SK-N-SH treated with all-trans-retinoic acid at 6 μM for 48 hours (cell line): ENCODE measurements around the gene NAA15.

Experiments
- ATAC-seq: fragments of 200-7000 bp; cut with Tn5 transposase; 3 replicates; pipeline ENCODE4 v1.9.1; 2020; ENCODE audit warnings: mild to moderate bottlenecking, moderate library complexity
- ARNTL ChIP-seq: fragments of 450-650 bp; formaldehyde crosslinking; IDR thresholded peaks from 2 replicates; pipeline ENCODE4 v1.5.0; 2020; ENCODE audit warnings: low read depth, mild to moderate bottlenecking, moderate library complexity, borderline replicate concordance
- BACH2 ChIP-seq: fragments of 250-450 bp; sonication (Bioruptor Pico); IDR thresholded peaks from 2 replicates; pipeline ENCODE4 v1.9.0; 2021; ENCODE audit warnings: mild to moderate bottlenecking, borderline replicate concordance
- CSDC2 ChIP-seq: fragments of 250-450 bp; sonication (Bioruptor Pico); IDR thresholded peaks from 2 replicates; pipeline ENCODE4 v1.5.0; 2020; ENCODE audit warnings: mild to moderate bottlenecking, moderate library complexity
- ESRRG ChIP-seq: fragments of 250-450 bp; sonication (Bioruptor Pico); IDR thresholded peaks from 2 replicates; pipeline ENCODE4 v1.6.1; 2021; ENCODE audit warnings: mild to moderate bottlenecking
- ISL1 ChIP-seq: fragments of 250-450 bp; sonication (Bioruptor Pico); IDR thresholded peaks from 2 replicates; pipeline ENCODE4 v2.1.2; 2022; ENCODE audit warnings: mild to moderate bottlenecking, moderate library complexity
- OSR1 ChIP-seq: fragments of 250-450 bp; sonication (Bioruptor Pico); IDR thresholded peaks from 2 replicates; pipeline ENCODE4 v1.8.0; 2022; ENCODE audit warnings: moderate library complexity, mild to moderate bottlenecking, inconsistent platforms
- PATZ1 ChIP-seq: fragments of 250-450 bp; sonication (Bioruptor Pico); IDR thresholded peaks from 2 replicates; pipeline ENCODE4 v1.8.0; 2020; ENCODE audit warnings: mild to moderate bottlenecking, moderate library complexity, borderline replicate concordance
- PPARA ChIP-seq: fragments of 250-450 bp; sonication (Bioruptor Pico); IDR thresholded peaks from 2 replicates; pipeline ENCODE4 v1.5.0; 2020; ENCODE audit warnings: mild to moderate bottlenecking, borderline replicate concordance
- RARB ChIP-seq: fragments of 250-450 bp; sonication (Bioruptor Pico); IDR thresholded peaks from 2 replicates; pipeline ENCODE4 v1.8.0; 2021; ENCODE audit warnings: mild to moderate bottlenecking, moderate library complexity
- SNAI2 ChIP-seq: fragments of 250-450 bp; sonication (Bioruptor Pico); IDR thresholded peaks from 2 replicates; pipeline ENCODE4 v1.5.0; 2020; ENCODE audit warnings: mild to moderate bottlenecking, moderate library complexity
- TCF4 ChIP-seq: fragments of 250-450 bp; sonication (Bioruptor Pico); IDR thresholded peaks from 2 replicates; pipeline ENCODE4 v1.8.0; 2021; ENCODE audit warnings: mild to moderate bottlenecking, moderate library complexity, borderline replicate concordance
- TOX ChIP-seq: fragments of 250-450 bp; sonication (Bioruptor Pico); IDR thresholded peaks from 2 replicates; pipeline ENCODE4 v1.8.0; 2021; ENCODE audit warnings: mild to moderate bottlenecking, moderate library complexity, borderline replicate concordance
- TSHZ2 ChIP-seq: fragments of 250-450 bp; sonication (Bioruptor Pico); IDR thresholded peaks from 2 replicates; pipeline ENCODE4 v1.5.0; 2020; ENCODE audit warnings: mild to moderate bottlenecking, moderate library complexity
- ZC3H10 ChIP-seq: fragments of 250-450 bp; sonication (Bioruptor Pico); IDR thresholded peaks from 2 replicates; pipeline ENCODE4 v1.5.1; 2021; ENCODE audit warnings: mild to moderate bottlenecking, moderate library complexity
- ZFP3 ChIP-seq: fragments of 250-450 bp; sonication (Bioruptor Pico); IDR thresholded peaks from 2 replicates; pipeline ENCODE4 v1.5.0; 2020; ENCODE audit warnings: mild to moderate bottlenecking, moderate library complexity
- ZFP30 ChIP-seq: fragments of 450-650 bp; formaldehyde crosslinking; IDR thresholded peaks from 2 replicates; pipeline ENCODE4 v1.5.0; 2022; ENCODE audit warnings: mild to moderate bottlenecking, moderate library complexity
- ZNF565 ChIP-seq: fragments of 450-650 bp; formaldehyde crosslinking; conservative IDR thresholded peaks from 2 replicates; pipeline ENCODE4 v1.5.0; 2020; ENCODE audit warnings: low read depth, mild to moderate bottlenecking, moderate library complexity
- ZNF70 ChIP-seq: fragments of 450-650 bp; formaldehyde crosslinking; IDR thresholded peaks from 2 replicates; pipeline ENCODE4 v1.5.0; 2020; ENCODE audit warnings: mild to moderate bottlenecking, moderate library complexity
- TF ChIP-seq, protein P1 (sequence below): fragments of 250-450 bp; sonication (Bioruptor Pico); IDR thresholded peaks from 2 replicates; pipeline ENCODE4 v1.5.1; 2020; ENCODE audit warnings: low read depth, mild to moderate bottlenecking, moderate library complexity
- TF ChIP-seq, protein P2 (sequence below): fragments of 250-450 bp; sonication (Bioruptor Pico); IDR thresholded peaks from 2 replicates; pipeline ENCODE4 v1.8.0; 2021; ENCODE audit warnings: low read depth, mild to moderate bottlenecking, moderate library complexity, borderline replicate concordance
- TF ChIP-seq, protein P3 (sequence below): fragments of 250-450 bp; sonication (Bioruptor Pico); IDR thresholded peaks from 2 replicates; pipeline ENCODE4 v1.5.1; 2021; ENCODE audit warnings: mild to moderate bottlenecking, moderate library complexity

The NAA15 gene

DNA sequence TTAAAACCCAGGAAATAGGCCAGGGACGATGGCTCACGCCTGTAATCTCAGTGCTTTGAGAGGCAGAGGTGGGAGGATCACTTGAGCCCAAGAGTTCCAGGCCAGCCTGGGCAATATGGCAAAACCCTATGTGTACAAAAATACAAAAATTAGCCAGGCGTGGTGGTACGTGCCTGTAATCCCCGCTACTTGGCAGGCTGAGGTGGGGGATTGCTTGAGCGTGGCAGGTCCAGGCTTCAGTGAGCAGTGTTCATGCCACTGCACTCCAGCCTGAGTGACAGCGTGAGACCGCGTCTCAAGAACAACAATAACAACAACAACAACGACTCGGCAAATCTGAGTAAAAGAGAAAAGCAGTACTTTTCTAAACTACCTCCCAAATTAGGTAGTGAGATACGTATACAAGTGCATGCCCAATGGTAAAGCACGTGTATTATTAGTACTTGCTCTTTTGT, 13.9 kb downstream of the NAA15 start (continued):
- TF ChIP-seq ZC3H10 (CRISPR knock-in tag) (no peak), CSDC2 (CRISPR knock-in tag) (no peak), TSHZ2 (no peak), ARNTL (no peak)

DNA sequence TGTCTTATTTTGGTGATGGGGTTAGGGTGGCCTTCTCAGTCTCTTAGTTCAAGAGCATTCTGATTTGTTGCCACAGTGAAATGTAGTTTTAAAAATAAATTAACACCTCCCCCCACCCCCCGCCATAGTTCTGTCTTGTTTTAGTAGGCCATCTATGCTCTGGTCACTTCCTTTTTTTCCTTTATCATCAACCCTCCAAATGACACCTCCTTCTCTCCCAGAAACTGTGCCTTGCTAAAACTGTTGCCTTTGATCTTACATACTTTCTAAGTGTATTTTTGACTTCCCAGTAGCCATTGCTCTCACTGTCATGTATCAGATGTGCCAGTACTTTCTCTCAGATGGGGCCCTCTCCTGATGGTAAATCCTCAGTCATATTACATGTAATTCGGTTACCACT, 15.4 kb downstream of the NAA15 start:
- no peak for ATAC-seq
- no peak for TF ChIP-seq TSHZ2
- TF ChIP-seq ARNTL: no peak
- TF ChIP-seq, protein P1, sequence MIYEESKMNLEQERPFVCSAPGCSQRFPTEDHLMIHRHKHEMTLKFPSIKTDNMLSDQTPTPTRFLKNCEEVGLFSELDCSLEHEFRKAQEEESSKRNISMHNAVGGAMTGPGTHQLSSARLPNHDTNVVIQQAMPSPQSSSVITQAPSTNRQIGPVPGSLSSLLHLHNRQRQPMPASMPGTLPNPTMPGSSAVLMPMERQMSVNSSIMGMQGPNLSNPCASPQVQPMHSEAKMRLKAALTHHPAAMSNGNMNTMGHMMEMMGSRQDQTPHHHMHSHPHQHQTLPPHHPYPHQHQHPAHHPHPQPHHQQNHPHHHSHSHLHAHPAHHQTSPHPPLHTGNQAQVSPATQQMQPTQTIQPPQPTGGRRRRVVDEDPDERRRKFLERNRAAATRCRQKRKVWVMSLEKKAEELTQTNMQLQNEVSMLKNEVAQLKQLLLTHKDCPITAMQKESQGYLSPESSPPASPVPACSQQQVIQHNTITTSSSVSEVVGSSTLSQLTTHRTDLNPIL (CRISPR knock-in tag): no peak
- no peak for TF ChIP-seq PPARA (CRISPR knock-in tag)
- TF ChIP-seq TOX (CRISPR knock-in tag): no peak
- TF ChIP-seq, protein P2, sequence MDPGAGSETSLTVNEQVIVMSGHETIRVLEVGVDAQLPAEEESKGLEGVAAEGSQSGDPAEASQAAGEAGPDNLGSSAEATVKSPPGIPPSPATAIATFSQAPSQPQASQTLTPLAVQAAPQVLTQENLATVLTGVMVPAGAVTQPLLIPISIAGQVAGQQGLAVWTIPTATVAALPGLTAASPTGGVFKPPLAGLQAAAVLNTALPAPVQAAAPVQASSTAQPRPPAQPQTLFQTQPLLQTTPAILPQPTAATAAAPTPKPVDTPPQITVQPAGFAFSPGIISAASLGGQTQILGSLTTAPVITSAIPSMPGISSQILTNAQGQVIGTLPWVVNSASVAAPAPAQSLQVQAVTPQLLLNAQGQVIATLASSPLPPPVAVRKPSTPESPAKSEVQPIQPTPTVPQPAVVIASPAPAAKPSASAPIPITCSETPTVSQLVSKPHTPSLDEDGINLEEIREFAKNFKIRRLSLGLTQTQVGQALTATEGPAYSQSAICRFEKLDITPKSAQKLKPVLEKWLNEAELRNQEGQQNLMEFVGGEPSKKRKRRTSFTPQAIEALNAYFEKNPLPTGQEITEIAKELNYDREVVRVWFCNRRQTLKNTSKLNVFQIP: no peak
- TF ChIP-seq BACH2 (CRISPR knock-in tag): no peak
- TF ChIP-seq ISL1 (CRISPR knock-in tag): no peak
- TF ChIP-seq ZNF565: no peak

DNA sequence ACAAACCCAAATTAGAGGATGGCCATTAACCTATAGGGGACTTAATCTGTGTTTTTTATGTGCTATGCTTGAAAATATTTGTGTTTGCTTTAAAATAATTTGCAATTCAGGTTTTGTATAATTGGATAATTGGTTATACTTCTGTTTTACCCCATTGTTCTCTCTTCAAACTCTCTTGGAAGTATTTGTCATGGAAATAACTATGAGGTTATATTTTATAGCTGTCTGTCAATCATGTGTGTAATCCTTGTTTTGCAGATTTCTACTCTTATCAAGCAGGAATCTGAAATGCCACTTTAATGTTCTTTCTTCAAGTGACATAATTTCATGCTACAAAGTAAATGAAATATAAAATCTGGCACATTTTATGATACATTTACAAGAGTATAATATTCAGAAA, 16.3 kb downstream of the NAA15 start:
- no peak for TF ChIP-seq TCF4 (CRISPR knock-in tag)
- TF ChIP-seq ISL1 (CRISPR knock-in tag): no peak
- no peak for TF ChIP-seq TSHZ2
- no peak for TF ChIP-seq ZNF565
- TF ChIP-seq ESRRG (CRISPR knock-in tag): no peak
- TF ChIP-seq ZNF70 (CRISPR knock-in tag): no peak
- no peak for TF ChIP-seq PATZ1 (CRISPR knock-in tag)
- no peak for TF ChIP-seq TOX (CRISPR knock-in tag)
- TF ChIP-seq PPARA (CRISPR knock-in tag): no peak
- no peak for TF ChIP-seq SNAI2 (CRISPR knock-in tag)
- TF ChIP-seq ARNTL: no peak
- no peak for TF ChIP-seq ZFP30 (CRISPR knock-in tag)
- TF ChIP-seq OSR1 (CRISPR knock-in tag): no peak
- no peak for TF ChIP-seq RARB (CRISPR knock-in tag)
- TF ChIP-seq, protein P1 (CRISPR knock-in tag): no peak
- TF ChIP-seq ZFP3: no peak
- TF ChIP-seq CSDC2 (CRISPR knock-in tag): no peak
- TF ChIP-seq, protein P3, sequence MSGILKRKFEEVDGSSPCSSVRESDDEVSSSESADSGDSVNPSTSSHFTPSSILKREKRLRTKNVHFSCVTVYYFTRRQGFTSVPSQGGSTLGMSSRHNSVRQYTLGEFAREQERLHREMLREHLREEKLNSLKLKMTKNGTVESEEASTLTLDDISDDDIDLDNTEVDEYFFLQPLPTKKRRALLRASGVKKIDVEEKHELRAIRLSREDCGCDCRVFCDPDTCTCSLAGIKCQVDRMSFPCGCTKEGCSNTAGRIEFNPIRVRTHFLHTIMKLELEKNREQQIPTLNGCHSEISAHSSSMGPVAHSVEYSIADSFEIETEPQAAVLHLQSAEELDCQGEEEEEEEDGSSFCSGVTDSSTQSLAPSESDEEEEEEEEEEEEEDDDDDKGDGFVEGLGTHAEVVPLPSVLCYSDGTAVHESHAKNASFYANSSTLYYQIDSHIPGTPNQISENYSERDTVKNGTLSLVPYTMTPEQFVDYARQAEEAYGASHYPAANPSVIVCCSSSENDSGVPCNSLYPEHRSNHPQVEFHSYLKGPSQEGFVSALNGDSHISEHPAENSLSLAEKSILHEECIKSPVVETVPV (CRISPR knock-in tag): no peak
- TF ChIP-seq, all 23 proteins: peak for 0
- ATAC-seq: no peak
